Globus pallidus (tissue), 1 donor: ENCODE results near the gene DYDC2.

Source experiments
- DNase-seq: peaks from one replicate; pipeline ENCODE4 v3.0.0-alpha.2; 2015; ENCODE audit warnings: low spot score

Gene DYDC2

DNA sequence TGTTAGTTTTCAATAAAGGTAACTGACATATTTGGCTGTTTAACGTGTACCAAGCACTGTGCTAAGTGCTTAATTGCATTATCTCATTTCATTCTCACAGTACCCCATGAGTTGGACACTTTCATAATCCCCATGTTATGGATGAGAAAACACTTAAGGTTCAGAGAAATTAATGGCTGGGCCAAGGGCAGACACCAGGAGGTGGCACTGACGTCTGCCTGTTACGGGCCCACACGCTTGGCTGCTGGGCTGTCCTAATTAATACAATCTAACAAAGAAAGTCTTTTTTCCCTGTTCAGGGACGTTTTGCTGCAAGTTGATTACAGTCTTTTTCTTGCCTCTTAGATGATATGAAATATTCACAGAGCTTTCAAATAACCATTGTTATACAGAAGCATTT is 16.1 kb downstream of the DYDC2 start:
- DNase-seq, result peak; percentile 51

DNA sequence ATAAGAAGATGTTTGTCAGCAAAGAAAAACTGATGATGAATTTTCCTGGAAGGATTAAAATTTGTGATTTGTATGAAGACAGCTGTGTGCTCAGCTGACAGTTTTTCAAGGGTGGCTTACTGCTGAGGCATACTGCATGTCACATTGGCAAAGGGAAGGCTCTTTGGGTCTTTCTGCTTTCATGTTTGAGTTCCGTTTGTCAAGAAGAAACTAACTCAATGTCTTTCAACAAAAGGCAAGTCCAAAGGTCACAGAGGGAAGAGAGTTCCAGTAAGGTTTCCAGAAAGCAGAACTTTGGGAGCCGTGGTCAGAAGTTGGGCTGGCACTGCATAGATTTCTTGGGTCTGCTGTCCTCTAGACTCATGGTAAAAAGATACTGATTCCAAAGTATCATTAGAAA is 16.9 kb downstream of the DYDC2 start:
- DNase-seq, result no peak

DNA sequence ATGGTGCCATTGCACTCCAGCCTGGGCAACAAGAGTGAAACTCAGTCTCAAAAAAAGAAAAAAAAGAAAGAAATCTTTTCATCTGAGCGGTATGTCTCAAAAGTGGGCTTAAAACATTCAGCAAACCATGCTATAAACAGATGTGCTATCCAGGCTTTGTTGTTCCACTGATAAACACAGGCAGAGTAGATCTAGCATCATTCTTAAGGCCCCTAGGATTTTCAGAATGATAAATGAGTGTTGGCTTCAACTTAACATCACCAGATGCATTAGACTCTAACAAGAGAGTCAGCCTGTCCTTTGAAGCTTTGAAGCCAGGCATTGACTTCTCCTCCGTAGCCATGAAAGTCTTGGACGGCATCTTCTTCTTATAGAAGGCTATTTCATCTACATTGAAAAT is 23.1 kb downstream of the DYDC2 start:
- DNase-seq, result no peak

DNA sequence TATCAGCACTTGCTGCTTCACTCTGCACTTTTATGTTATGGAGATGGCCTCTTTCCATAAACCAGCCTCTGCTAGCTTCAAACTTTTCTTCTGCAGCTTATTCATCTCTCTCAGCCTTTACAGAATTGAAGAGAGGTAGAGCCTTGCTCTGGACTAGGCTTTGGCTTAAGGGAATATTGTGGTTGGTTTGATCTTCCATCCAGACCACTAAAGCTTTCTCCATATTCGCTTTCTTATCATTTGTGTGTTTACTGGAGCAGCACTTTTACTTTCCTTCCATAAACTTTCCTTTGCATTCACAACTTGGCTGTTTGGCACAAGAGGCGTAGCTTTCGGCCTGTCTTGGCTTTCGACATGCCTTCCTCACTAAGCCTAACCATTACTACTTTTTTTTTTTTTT is 23.6 kb downstream of the DYDC2 start:
- DNase-seq, result no peak

DNA sequence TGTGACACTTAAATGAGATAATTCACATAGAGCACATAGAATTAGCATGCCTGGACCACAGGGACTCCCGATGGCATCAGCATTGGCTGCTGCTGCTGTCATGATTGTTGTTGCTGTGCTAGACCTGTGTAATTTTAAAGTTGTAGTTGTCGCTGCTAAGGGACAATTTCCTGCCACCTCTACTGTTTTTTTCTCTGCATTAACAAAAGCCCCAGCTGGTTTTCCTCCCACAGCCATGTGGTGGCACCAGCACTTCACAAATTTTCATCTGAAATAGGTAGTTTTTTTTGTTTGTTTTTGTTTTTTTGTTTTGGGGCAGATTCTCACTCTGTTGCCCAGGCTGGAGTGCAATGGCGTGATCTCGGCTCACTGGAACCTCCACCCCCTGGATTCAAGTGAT is 26.4 kb downstream of the DYDC2 start:
- DNase-seq, result peak; percentile 29

DNA sequence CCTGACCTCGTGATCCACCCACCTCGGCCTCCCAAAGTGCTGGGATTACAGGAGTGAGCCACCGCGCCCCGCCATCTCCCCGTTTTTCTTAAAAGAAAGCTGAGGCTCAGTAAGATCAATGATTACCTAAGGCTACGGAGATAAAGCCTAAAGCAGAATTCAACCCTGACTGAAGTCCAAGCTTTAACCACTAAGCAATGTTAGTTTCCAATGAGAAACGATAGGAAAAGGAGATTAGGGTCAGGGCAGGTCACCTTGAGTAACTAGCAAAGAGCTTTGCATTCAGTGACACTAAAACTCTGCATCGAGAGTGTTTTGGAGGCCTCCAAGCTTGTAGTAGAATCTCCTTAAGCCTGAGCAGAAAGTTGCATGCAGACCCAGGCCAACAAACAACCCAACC is 34.2 kb downstream of the DYDC2 start:
- no peak for DNase-seq

DNA sequence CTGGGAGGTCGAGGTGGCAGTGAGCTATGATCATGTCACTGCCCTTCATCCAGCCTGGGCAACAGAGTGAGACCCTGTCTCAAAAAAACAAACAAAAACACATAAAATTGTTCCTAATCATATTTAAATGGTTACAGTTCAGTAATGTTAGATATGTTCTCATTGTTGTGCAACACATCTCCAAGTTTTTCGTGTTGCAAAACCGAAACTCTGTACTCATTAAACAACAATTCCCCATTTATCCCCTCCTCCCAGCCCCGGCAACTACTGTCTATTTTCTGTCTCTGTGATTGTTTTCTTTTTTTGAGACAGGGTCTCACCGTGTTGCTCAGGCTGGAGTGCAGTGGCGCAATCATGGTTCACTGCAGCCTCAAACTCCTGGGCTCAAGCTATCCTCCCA is 35.7 kb downstream of the DYDC2 start:
- no peak for DNase-seq

DNA sequence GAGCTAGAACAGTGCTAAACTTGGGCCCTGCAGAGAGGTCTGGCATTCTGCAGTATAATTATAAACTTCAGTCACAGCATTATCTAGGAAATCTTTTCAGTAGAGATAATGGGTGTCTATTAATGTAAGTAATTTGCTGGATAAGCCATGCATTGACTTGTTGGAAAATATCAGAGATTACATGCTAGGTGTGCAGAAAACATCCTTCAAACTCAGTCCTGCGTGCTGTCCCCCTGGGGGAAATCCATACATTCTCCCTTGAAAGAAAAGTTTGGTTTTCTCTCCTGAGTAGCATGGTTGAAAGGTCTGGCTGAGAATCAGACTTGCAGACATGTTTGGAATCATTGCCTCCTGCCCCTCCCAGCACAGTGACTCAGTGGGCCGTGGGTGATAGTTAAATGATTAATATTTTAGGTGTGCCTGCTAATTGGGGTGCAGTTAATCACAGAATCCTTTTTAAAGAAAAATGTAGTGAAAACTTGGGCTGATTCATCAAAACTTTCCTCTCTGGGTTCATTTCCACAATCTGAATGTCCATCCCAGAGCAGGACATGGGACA is 37.9 kb downstream of the DYDC2 start:
- no peak for DNase-seq

DNA sequence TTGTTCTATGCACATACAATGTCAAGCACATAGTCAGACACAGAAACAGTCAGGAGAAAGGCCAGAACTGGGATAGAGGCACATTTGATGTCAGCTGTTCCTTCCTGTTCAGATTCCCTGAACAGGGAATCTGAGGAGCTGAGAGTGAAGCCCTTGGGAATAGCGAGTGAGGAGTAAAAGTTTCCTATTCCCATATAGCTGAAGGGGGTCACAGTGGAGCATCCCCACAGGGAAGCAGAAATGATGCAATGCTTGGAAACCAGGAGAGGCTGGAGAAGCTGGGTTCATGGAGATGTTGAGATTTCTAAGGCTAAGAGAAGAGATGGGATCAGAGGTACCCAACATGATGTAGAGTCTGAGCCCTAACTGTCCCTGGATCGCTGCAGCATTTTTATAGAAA is 40.4 kb downstream of the DYDC2 start:
- no peak for DNase-seq

DNA sequence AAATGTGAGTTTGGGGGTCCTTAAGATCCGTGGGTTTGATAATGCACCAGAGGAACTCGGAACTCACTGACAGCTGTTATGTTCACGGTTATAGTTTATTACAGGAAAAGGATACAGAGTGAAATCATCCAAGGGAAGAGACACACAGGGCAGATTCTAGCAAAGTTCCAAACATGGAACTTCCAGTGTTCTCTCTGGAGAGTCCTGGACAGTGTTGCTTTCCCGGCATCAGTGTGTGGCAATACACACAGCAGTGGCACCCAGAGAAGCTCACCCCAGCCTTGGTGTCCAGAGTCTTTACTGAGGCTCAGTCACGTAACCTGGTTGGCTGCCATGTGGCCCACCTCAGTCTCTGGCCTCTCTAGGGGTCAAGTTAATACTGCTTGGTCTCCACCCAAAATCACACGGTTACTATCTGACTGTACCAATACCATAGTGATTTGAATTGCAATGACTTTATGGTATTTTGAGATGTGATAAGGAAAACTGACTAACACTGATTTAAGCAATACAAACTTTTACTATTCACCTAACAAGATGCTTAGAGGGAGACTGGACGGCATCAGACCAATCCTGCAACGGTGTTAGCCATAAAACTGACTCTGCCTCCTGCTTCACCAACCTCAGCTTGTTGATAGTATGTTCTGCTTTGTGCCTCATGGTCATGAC is 43.7 kb downstream of the DYDC2 start:
- DNase-seq, result no peak

DNA sequence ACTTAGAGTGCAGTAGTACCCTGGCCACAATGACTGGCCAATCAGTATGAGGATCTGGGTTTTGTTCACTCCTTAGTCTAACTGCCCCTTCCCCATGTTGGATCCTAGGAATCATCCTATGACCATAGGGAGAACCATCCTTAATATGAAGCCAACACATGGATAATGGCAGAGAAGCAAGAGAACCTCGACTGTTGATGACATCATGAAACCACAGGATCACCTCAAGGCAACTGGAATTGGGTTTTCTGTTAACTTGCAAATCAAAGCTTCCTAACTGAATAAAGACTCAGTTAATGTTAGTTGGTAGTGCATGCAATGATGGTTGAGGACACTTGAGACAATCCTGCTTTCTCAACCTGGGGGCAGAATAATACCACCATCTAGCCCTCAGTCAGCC is 48.5 kb downstream of the DYDC2 start:
- no peak for DNase-seq

DNA sequence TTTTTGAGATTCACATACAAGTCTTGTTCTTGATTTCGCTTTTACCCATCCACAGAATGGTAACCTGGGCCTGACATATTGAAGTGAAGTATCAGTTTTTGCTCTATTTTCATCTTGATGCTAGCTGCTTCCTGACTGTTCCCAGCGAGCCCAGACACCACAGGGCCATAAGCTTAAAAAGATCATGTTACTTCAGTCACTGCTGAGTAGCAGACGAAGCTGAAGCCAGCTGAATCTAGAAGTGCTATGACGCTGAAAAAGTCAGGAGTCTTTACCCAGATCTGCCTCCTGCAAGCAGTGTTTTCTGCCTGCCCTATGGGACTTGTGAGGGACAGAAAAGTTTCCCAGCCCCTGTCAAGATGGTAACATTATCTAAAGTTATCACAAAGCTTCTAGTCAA is 49.0 kb downstream of the DYDC2 start:
- no peak for DNase-seq

DNA sequence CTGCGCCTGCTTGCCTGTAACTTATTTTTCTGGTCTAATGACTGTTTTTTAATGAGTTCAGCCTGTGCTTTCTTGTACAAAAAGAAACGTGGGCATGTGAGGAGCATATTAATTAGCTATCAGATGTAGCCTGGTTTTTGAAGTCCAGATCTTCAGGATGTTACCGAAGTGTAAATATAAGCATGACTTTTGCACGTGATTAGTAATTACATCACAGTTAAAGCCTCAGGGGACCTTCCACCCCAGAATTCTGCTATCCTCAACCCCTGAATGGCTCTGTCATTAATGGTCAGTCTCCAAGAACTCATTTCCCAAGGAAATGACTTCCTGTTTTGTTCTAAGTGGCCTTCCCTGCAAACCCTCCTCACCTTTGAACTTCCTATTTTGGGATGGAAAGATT is 49.6 kb downstream of the DYDC2 start:
- no peak for DNase-seq

DNA sequence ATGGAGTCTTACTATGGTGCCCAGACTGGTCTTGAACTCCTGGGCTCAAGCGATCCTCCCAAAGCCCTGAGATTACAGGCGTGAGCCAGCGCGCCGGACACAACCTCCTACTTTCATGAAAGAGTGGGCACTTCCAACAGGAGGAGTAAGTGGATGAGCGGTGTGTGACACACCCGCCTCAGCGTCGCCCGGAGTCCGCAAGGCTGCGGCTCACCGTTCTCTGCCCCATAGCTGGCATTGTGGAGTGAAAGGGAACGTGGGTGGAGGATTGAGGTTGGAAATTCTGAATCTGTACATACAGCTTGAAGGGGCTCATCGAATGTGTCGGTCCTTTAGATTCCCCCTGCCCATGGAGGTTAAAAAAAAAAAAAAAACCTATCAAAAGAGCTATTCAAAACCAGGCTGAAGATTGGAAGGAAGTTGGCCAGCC is 51.2 kb downstream of the DYDC2 start:
- no peak for DNase-seq

DNA sequence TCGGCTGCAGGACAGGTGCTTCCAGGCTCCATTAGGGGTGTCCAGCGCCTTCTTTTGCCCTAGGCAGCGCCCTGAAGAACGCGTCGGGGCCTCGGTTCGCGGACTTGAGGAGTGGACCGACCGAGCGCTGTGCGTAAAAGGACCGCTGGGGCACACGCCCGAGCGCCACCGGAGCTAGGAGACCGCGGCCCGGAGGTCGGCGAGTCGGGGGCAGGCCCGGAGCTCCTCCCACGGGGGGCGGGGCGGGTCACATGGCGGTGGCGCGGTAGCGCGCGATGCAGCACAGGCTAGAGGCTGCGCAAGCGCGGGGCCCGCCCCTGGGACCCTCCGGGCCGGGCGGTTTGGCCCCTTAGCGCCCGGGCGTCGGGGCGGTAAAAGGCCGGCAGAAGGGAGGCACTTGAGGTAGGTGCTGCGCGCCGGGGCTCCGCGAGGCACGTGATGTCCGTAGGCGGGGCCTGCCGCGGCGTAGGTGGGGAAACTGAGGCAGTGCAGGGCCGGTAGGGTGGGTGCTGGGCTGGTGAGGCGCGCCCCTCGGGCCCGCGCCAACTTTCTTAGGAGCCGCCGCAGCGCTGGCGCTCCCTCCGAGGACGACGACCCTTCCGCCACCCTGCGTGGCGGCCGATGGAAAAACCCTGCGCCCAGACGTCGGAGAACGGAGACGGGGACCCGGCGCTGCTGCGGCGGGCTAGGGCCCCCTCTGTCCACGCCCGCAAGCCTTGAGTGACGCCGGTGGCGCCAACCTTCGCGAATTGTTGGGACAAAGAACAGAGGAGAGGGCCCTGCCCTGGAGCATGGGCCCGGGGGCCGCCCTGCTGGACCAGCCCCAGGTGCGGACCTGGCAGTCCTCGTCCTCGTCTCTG is 51.9 kb downstream of the DYDC2 start, which contains the start of gene PRXL2A:
Gene PRXL2A, plus strand, starts transcription at position 310 of the 860 bp plus-strand sequence. CDS start 11,917 bp downstream, outside the sequence.
- peak; percentile 78 for DNase-seq

DNA sequence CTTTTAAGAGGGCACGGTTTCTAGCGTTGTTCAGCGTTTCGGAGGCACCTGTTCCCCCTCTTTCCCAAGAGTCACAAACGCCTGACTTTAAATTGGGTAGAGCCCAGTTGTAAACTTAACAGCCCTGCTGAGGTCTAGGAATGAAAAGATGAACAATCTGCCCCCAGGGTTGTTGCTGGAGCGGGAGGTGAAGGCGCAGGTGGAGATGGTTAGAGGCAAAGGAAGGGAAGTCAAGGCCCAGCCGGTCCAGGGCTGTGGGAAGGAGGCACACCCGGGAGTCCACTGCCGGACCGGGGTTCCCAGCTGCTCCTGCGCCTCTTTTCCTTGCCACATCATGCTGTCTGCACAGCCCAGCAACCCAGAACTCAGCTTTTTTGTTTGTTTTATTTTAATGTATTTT is 52.5 kb downstream of the DYDC2 start:
- no peak for DNase-seq

DNA sequence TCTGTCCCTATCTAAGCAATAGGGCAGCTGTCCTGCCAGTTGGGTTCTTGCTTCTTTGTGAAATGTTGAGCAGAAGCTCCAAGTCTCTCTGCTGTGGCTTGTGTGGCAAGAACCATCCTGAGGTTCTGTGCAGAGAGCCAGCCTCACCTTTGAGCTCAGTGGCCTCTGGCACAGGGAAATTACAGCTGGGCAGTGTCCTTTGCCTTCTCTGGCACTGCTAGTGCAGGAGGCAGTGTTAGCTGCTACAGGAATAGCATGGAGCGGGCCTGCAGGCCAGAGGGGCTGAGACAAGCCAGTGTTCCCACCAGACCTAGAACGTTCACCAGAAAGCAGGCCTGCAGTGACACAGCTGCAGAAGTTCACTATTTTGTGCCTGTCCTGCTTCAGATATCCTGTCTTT is 53.5 kb downstream of the DYDC2 start:
- DNase-seq, result no peak

DNA sequence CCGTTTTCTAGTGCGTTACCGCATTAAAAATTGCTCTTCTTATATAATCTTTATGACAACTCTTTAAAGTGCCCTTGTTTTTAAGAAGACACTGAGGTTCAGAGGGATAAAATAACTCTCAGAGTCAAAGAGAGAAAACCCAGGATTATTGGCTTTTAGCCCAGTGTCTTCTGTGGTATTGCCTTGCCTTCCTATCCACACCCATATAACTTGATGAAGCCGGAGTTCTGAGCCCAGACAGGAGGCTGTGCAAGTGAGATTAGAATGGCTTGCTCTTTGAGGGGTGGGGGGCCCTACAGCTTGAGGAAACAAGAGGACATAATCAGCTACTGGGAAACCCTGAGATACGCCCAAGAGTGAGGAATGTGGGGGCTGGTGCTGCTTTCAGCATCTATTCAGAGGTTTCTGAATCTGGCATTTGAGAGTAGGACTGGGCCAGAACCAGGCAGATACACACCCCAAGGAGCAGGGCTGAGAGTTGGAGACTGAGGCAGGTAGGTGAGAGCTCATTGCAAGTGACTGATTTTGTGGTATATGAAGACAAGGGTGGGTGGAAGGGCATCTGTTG is 54.1 kb downstream of the DYDC2 start:
- DNase-seq, result no peak

DNA sequence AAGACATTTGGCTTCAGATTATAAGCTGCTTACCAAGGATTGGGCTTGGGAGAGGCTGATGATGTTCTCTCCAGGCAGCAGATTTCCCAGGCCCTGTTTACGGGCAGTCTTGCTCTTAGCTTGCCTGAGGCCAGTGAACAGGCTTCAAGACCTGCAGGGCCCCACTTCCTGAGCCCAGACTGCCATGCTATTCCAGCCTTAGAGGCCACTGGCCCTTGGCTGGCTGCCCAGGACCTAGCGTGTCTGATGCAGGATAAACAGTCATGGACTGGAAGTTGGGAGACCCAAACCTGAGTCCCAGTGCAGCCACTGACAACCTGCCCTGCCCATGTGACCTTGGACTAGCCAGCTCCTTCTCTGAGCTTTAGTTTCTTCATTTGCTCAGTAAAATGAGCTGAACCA is 54.7 kb downstream of the DYDC2 start:
- DNase-seq, result no peak

DNA sequence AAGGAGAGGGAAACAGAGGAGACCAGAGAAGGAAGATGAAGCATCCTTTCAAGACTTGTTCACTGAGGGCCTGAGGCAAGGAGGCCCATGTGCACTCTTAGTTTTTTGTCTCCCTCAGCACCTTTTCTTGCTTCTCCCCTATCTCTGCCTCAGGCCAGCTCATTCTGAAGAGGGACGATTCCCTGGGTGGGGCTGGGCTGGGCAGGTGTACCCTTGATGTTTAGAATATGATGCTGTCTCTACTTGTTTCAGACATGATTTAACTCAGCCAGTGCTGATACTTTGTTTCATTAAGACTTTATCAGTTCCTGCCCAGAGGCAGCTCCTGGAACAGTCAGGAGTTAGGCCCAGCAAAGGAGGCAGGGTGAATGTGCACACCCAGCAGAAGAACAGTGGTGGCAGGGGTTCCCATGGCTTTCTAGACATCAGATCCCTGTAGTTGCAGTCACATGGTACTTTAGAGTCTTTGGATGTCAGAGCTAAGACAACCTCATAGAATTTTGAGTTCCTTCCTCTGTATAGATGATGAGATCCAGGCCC is 55.2 kb downstream of the DYDC2 start:
- no peak for DNase-seq

DNA sequence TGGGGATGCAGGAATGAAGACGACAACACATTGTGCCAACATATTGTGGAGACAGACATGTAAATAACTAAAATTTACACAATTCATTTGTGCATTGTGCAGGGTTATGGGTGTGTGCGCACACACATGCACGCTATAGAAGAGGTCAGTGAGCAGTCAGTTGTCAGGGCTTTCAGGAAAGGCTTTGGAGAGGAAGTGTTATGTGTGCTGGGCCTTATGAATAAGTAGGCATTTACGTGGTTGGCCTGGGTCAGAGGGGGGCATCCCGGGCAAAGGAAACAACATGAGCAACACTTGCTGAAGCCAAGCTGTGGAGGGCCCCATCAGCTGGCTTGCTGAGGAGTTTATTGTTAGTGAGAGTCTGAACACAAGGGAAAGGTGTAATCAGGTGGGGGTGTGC is 55.9 kb downstream of the DYDC2 start:
- DNase-seq, result no peak

DNA sequence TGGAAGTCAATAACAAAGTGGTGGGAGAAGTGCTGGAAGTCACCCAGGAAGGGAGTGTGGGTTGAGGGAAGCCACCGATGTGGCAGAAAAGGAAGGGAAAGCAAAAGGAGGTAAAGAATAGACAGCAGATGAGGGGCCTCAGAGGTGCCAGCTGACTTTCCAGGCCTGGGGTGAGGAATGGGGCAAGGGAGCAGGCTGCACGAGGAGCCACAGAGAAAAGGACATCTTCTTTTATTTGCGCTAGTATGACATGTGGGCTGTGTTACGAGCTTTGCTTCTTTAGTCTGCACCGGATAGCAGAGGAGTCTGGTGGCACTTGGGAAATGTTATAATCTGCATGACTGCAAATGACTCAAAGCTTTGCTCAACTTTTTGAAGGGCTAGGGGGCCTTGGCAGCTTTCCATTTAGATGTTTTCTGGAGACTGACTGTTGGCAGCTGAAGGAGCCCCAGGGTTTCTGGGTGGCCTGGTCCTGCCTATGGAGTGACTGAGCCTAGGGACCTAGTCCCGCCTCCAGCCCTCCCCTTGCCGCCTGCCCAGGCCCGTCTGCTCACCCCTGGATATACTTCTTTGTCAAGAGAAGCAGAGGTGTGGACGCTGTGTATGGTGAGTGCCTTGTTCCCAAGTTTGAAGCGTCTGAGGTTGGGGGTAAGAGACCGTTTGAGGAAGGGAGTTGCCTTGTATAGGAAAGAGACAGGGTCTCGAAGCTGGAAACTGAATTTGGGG is 56.9 kb downstream of the DYDC2 start:
- no peak for DNase-seq
